NB4 (cell line): Measurements from ENCODE around the gene GABRG1.

ENCODE experiments used
- DNase-seq: peaks from one replicate; pipeline ENCODE4 v3.0.0; 2010; ENCODE audit warnings: low read depth
- H3K4me3 ChIP-seq: one replicate; pipeline ENCODE4 v1.5.1; 2011; ENCODE audit warnings: mild to moderate bottlenecking, low read depth, low read length, moderate library complexity
- MYC ChIP-seq: IDR thresholded peaks from 2 replicates; pipeline ENCODE4 v1.6.1; 2011; ENCODE audit warnings: low read depth, low read length
- POLR2A ChIP-seq: IDR thresholded peaks from 2 replicates; pipeline ENCODE4 v1.6.1; 2011; ENCODE audit warnings: mild to moderate bottlenecking; ENCODE audit not compliant: insufficient read length; ENCODE audit errors: extremely low read depth
- TF ChIP-seq, protein P1 (sequence below): IDR thresholded peaks from 2 replicates; pipeline ENCODE4 v1.6.1; 2011; ENCODE audit warnings: low read depth, low read length
- TF ChIP-seq, protein P2 (sequence below): IDR thresholded peaks from one replicate; pipeline ENCODE4 v1.5.1; 2012; ENCODE audit warnings: low read depth, low read length

The GABRG1 gene

DNA sequence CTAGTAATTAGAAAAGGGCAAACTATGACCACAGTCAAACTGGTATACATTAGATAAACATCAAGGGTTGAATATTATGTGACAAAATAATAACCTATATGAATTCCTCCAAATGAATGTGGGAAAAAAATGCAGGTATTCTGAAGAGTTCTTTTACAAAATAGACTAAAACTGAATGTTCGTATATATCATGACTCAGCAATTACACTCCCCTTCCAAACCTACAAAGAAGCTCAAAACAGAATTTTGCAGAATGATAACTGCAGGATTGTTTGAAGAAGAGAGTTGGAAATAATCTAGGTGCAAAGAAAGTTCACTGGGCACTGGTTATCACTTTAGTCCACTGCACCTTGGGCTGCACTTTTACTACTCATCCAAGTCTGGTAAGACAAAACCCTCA lies 134.1 kb downstream of the GABRG1 start:
- no peak overlapping the region for H3K4me3 ChIP-seq
- TF ChIP-seq MYC, result no peak
- TF ChIP-seq, protein P1, sequence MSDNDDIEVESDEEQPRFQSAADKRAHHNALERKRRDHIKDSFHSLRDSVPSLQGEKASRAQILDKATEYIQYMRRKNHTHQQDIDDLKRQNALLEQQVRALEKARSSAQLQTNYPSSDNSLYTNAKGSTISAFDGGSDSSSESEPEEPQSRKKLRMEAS, result no peak
- TF ChIP-seq, protein P2, sequence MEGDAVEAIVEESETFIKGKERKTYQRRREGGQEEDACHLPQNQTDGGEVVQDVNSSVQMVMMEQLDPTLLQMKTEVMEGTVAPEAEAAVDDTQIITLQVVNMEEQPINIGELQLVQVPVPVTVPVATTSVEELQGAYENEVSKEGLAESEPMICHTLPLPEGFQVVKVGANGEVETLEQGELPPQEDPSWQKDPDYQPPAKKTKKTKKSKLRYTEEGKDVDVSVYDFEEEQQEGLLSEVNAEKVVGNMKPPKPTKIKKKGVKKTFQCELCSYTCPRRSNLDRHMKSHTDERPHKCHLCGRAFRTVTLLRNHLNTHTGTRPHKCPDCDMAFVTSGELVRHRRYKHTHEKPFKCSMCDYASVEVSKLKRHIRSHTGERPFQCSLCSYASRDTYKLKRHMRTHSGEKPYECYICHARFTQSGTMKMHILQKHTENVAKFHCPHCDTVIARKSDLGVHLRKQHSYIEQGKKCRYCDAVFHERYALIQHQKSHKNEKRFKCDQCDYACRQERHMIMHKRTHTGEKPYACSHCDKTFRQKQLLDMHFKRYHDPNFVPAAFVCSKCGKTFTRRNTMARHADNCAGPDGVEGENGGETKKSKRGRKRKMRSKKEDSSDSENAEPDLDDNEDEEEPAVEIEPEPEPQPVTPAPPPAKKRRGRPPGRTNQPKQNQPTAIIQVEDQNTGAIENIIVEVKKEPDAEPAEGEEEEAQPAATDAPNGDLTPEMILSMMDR, result no peak
- TF ChIP-seq POLR2A, result no peak
- no peak for DNase-seq

DNA sequence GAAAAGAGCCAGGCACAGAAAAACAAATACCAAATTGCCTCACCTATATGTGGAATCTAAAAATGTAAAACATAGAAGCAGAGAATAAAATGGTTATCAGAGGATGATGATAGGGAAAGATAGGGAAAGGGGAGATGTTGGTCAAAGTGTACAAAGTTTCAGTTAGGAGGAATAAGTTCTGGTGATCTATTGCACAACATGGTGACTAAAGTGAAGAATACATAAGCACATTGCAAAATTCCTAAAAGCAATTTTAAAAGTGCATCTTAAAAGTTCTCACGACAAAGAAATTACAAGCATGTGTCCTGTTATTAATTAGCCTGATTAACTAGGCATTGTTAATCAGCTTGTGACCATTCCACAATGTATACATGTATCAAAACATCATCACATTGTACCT lies 136.0 kb downstream of the GABRG1 start:
- DNase-seq, result no peak
- no peak overlapping the region for H3K4me3 ChIP-seq
- TF ChIP-seq MYC (no peak), POLR2A (no peak)
- TF ChIP-seq, protein P2, result no peak
- TF ChIP-seq, protein P1, result no peak
